GM12873 (cell line): Measurements from ENCODE around the gene METTL1.

Source experiments
- CTCF ChIP-seq: IDR thresholded peaks from 2 replicates; pipeline ENCODE4 v1.5.1; 2012; ENCODE audit warnings: low read depth, mild to moderate bottlenecking, moderate library complexity, low read length, control low read depth; ENCODE audit not compliant: insufficient read depth; ENCODE audit errors: missing control alignments

Gene METTL1

GRCh38 chr12:57771873-57772428 is at the start of gene METTL1:
Gene METTL1, minus strand, starts transcription at chr12:57772105. Its CDS starts 22 bp downstream, at chr12:57772083.
- no peak for TF ChIP-seq CTCF

GRCh38 chr12:57817261-57817989 is 45.5 kb upstream of the METTL1 start:
- TF ChIP-seq CTCF = no peak

GRCh38 chr12:57816855-57817151 is 44.9 kb upstream of the METTL1 start:
- no peak for TF ChIP-seq CTCF

GRCh38 chr12:57816001-57816854 is 44.3 kb upstream of the METTL1 start:
- no peak for TF ChIP-seq CTCF

GRCh38 chr12:57815177-57816000 is 43.5 kb upstream of the METTL1 start:
- TF ChIP-seq CTCF = peak; percentile 4

- TF ChIP-seq CTCF = no peak
Measured at GRCh38 chr12:57813971-57814772, 42.3 kb upstream of the METTL1 start.
